ENCODE data around the gene KRTAP10-12. TPM values are rescaled to one million over a fixed set of nuclear protein-coding genes. Genes with fewer than 3 reads are reported as not detected.

Gene KRTAP10-12
- total RNA-seq, 1 donor from 2014 or later: not detected

GRCh38 chr21:44697811-44698734 is 1.1 kb downstream of the KRTAP10-12 start:
- H3K4me1 ChIP-seq: no peaks in the 10 kb centered on the region
- peaks cover 76% of the 10 kb centered on the region for H3K27me3 ChIP-seq (ENCODE audit: low read depth)
- peaks cover 18% of the 10 kb centered on the region for H3K9me3 ChIP-seq (replicated peaks)
- intact Hi-C loops (cut with micrococcal nuclease): no loop called here
- TF ChIP-seq CTCF (IDR thresholded peaks at IDR 0.05; ENCODE audit: borderline replicate concordance): no peak
- H3K36me3 ChIP-seq: no peaks in the 10 kb centered on the region
- no peak overlapping the region for H3K27ac ChIP-seq (replicated peaks)
- H3K4me3 ChIP-seq: no peak overlapping the region
- DNase-seq: no peak

GRCh38 chr21:44699502-44700001 is 2.6 kb downstream of the KRTAP10-12 start:
- TF ChIP-seq CTCF (IDR thresholded peaks at IDR 0.05; ENCODE audit: borderline replicate concordance): no peak
- no peak overlapping the region for H3K4me3 ChIP-seq
- intact Hi-C loops (cut with micrococcal nuclease): no loop called here
- H3K36me3 ChIP-seq: no peaks in the 10 kb centered on the region
- H3K9me3 ChIP-seq (replicated peaks): peaks cover 3% of the 10 kb centered on the region
- DNase-seq: no peak
- H3K27me3 ChIP-seq (ENCODE audit: low read depth): peaks cover 90% of the 10 kb centered on the region
- H3K27ac ChIP-seq (replicated peaks): no peak overlapping the region
- no peaks in the 10 kb centered on the region for H3K4me1 ChIP-seq

- no peaks in the 10 kb centered on the region for H3K9me3 ChIP-seq (replicated peaks)
- H3K36me3 ChIP-seq: no peaks in the 10 kb centered on the region
- peaks cover 91% of the 10 kb centered on the region for H3K27me3 ChIP-seq (ENCODE audit: low read depth)
- H3K4me1 ChIP-seq: no peaks in the 10 kb centered on the region
- H3K4me3 ChIP-seq: no peak overlapping the region
- no peak for TF ChIP-seq CTCF (IDR thresholded peaks at IDR 0.05; ENCODE audit: borderline replicate concordance)
- intact Hi-C loops (cut with micrococcal nuclease): no loop called here
- H3K27ac ChIP-seq (replicated peaks): no peak overlapping the region
- no peak for DNase-seq
These were observed 3.4 kb downstream of the KRTAP10-12 start for GRCh38 chr21:44700101-44701022.

GRCh38 chr21:44701023-44701400 is 4.0 kb downstream of the KRTAP10-12 start:
- H3K36me3 ChIP-seq: no peaks in the 10 kb centered on the region
- peaks cover 95% of the 10 kb centered on the region for H3K27me3 ChIP-seq (ENCODE audit: low read depth)
- no peak overlapping the region for H3K27ac ChIP-seq (replicated peaks)
- no peaks in the 10 kb centered on the region for H3K9me3 ChIP-seq (replicated peaks)
- TF ChIP-seq CTCF (IDR thresholded peaks at IDR 0.05; ENCODE audit: borderline replicate concordance): no peak
- H3K4me3 ChIP-seq: no peak overlapping the region
- no peaks in the 10 kb centered on the region for H3K4me1 ChIP-seq
- no peak for DNase-seq
- intact Hi-C loops (cut with micrococcal nuclease): no loop called here

- TF ChIP-seq CTCF (IDR thresholded peaks at IDR 0.05; ENCODE audit: borderline replicate concordance): no peak
- Histone ChIP-seq H3K4me1 (peaks cover under 1% of the 10 kb centered on the region), H3K36me3 (no peaks in the 10 kb centered on the region), H3K9me3 (replicated peaks) (no peaks in the 10 kb centered on the region), H3K4me3 (no peak overlapping the region), H3K27ac (replicated peaks) (no peak overlapping the region), H3K27me3 (ENCODE audit: low read depth) (peaks cover 95% of the 10 kb centered on the region)
- intact Hi-C loops (cut with micrococcal nuclease): no loop called here
- no peak for DNase-seq
These were observed 4.6 kb downstream of the KRTAP10-12 start for GRCh38 chr21:44701541-44701940.
